Renal cortical epithelial cell (primary cell): ENCODE results near the gene AGAP2. TPM values are rescaled to one million over a fixed set of nuclear protein-coding genes. Genes with fewer than 3 reads are reported as not detected.
"Not testable (repeated sequence)": the region's sequence is repeated elsewhere in the genome, so short reads cannot be mapped to it uniquely, and the experiment has no call there.

Experiments used
- DNase-seq: peaks from one replicate; pipeline ENCODE4 v3.0.0-alpha.2; 2011; ENCODE audit warnings: low read depth
- total RNA-seq: library from RNA; depleted of rRNA; stranded (reverse); fragments of >200 nt; gene quantifications from 2 replicates; pipeline ENCODE4 v1.2.3, GENCODE V29; 2014

AGAP2 gene
- total RNA-seq, result under 0.01 and 0.17 TPM in 2 replicates

DNA sequence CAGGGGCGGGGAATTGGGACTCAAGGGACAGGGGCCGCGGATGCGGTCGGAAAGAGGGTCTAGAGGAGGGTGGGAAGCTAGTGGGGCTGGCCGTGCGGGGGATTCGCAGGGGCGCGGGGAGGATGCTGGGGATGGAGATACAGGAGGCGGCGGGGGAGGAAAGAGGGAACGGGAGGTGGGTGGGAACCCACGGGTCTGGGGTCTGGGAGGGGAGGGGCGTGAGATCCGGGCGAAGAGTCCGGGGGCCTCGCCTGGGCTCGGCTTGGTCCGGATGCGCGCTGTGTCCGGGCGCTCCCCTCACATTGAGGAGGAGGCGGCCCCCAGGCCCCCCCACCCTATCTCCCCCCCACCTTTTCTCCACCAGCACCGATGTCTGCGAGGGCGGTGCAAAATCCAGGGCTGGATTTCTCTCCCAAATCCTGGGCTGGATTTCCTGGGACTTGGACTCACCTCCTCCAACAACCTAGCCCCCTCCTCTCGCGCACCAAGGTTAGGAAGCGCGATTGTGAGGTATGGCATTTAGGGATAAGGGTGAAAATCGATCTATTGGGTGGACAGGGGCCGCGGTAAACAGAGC lies at the start of gene AGAP2:
Gene AGAP2 (minus strand): TSS at position 82 of the 577 bp plus-strand sequence. CDS start 496 bp downstream, outside the sequence.
- no peak for DNase-seq

DNA sequence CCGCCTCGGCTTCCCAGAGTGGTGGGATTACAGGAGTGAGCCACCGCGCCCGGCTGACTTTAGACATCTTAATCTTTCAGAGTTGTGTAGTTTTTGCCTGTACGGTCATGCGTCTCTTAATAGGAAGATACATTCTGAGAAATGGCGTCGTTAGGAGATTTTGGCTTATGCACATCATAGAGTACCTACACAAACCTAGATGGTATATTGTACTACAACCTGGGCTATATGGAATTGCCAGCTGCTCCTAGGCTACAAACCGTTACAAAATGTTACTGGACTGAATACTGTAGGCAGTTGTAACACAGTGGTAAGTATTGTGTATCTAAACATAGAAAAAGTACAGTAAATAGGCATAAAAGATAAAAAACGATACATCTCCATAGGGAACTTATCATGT lies 45.3 kb upstream of the AGAP2 start:
- DNase-seq, result no peak

DNA sequence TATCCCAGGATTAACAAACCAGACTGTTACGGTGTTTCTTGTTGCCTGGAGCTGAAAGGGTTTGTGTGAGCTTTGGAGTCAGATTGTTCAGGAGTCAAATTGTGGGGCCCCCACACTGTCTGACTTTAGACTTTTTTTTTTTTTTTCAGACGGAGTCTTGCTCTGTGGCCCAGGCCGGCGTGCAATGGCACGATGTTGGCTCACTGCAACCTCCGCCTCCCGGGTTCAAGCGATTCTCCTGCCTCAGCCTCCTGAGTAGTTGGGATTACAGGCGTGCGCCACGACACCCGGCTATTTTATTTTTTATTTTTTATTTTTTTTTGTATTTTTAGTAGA lies 44.9 kb upstream of the AGAP2 start:
- DNase-seq, result no peak

DNA sequence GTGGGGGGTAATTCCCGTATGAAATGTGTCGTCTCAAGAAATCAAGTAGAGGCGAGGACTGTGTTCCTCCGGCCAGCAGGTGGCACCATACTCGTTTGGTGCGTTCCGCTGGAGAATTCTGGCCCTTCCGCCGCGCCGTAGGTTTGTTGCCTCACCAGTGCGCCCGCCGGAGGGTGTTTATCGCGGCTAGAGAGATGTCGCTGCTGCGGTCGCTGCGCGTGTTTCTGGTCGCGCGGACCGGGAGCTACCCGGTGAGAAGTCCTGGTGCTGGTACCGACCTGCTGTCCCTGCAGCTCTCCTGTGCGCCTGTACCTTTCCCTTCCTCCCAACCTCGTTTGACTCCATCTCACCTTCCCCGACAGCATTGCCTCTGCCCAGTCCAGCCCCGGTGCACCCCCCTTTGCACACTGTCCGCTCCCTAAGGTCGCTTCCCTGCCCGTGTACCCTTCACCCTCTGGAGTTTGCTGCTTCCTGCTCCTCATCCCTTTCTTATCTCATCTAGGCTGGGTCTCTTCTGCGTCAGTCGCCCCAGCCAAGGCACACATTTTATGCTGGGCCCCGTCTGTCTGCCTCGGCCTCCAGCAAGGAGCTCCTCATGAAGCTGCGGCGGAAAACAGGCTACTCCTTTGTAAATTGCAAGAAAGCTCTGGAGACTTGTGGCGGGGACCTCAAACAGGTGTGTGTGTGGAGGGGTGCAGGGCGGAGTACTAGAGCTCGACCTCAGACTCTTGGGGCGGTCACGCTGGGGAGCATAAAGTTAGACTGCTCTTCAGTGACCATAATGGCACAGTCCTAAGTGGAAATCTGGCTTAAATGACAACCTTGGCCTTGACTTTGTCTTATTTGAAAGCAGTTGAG lies 44.3 kb upstream of the AGAP2 start, which contains the start of gene TSFM:
Gene TSFM (plus strand): TSS at position 180 of the 858 bp plus-strand sequence. CDS start 15 bp downstream, at position 195.
- DNase-seq, result peak; percentile 81

DNA sequence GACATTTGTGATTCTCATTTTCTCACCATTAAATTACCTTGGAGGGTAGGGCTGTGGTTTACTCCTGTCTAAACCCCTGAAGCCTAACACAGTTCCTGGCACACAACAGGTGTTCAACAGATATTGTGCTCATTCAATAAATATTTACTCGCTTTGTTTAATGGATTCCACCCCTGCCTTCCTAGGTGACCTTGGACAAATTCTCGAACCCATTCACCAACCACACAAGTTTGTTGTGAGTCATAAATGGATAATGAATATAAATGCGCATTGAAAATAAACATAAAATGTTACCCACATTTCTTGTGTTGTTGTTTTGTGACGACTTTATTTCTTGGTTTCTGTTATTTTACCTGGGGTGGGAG lies 43.7 kb upstream of the AGAP2 start:
- no peak for DNase-seq

DNA sequence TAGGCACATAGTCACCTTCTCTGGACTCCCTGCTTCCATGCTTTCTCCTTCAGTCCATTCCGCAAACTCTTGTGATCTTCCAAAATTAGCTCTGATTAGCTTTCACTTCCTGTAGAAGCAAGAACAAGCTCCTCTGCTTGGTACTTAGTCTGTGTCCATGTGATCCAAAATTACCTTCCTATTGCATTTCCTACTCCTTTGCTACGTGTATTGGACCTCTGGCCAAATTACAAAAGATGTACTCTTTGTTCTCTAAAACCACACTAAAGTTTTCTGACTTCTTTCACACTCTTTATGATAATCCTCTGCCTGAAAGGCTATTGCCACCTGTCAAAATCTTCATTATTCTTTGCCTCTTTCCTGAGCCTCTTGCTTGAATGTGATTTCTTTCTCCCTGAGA lies 43.3 kb upstream of the AGAP2 start:
- no peak for DNase-seq

DNA sequence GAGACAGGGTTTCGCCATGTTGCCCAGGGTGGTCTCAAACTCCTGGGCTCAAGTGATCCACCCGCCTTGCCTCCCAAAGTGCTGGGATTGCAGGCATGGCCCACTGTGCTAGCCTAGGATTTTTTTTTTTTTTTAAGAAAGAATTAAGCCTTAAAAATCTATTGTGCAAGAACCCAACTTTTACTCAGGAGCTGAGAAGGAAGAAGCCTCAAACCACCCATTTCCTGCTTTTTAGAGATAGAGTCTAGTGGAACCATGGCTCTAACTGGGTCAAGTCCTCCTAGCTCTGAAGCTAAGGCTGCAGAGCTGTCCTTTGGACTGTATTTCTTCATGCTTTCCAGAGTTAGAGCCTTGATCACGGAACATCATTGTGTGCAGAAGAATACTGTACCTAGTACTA lies 42.7 kb upstream of the AGAP2 start:
- no peak for DNase-seq

DNA sequence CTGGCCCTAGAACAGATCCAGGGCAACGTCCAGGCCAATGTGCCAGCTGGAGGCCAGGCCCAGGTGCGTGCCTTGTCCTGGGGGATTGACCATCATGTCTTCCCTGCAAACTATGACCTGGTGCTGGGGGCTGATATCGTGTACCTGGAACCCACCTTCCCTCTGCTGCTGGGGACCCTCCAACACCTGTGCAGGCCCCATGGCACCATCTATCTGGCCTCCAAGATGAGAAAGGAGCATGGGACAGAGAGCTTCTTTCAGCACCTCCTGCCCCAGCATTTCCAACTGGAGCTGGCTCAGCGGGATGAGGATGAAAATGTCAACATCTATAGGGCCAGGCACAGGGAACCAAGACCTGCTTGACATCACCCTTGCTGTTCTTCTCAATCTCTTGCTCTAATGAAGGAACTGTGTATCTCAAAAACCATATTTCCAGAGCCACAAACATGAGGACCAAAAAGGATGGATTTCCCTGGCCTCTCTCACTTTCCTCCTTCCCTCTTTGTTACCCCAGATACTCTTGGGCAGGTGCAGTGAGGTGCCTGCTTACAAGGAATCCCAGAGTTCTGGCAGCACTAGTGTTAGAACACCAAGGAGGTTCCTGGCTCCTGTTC lies 41.8 kb upstream of the AGAP2 start:
- DNase-seq, result no peak

DNA sequence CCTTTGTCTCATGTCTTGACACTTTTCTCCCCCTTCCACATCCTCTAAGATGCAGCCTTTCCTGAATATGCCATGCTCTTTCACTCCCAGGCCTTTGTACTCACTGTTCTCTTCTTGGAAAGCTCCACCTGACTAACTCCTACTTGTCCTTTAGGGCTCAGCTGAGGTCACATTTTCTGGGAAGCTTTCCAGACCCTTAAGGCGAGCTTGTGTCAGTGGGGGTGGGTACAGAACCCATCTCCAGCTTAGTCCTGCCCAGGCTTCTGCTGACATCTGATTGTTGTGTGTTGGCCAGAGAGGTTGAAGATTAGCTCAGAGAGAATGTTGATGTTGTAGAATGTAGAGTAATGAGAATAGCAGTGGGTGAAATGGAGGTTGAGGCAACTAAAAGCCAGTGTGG lies 41.2 kb upstream of the AGAP2 start:
- peak; percentile 94 for DNase-seq

DNA sequence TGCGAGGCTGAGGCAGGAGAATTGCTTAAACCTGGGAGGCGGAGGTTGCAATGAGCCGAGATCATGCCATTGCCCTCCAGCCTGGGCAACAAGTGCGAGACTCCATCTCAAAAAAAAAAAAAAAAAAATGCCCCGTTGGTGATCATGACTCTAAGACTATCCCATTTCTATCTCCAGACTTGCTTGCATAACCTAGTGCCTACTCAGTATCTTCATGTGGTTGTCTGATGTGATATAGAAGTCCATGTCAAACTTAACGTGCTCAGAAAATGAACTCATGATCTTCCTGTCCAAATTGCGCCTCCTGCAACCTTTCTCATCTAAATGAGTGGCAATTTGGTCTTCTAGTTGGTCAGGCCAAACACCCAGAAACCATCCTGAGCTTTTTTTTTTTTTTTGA lies 39.4 kb upstream of the AGAP2 start:
- DNase-seq, result no peak

DNA sequence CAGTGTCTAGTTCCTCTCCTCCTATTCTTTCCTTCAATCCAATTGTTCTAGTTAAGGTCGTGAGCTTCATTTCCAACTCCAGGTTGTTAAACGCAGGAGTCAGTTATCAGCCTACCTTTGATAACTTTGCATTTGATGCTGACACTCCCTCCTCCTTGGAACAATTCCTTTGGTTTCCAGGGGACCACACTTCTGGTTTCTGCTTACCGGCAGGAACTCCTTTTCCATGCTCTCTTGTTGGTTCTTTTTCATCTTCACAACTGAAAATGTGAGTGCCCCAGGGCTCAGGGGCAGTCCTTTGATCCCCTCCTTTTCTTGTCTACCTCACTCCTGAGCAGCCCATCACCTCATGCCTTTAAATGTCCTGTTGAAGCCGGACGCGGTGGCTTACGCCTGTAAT lies 38.8 kb upstream of the AGAP2 start:
- no peak for DNase-seq

DNA sequence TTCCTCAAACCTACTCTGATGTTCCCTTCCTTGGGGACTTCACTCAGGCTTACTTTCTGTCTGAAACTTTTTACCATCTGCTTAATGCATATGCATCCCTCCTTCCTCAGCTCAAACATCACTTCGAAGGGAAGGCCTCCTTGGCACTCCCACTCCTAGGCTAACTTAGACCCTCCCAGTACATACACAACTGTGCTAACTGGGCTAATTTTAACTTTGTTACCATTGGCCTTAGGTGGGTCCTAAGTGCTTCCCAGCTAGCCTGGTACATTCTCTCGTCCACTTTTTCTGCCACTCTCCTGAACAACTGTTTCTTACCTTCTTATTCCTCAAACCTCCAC lies 37.7 kb upstream of the AGAP2 start:
- no peak for DNase-seq

DNA sequence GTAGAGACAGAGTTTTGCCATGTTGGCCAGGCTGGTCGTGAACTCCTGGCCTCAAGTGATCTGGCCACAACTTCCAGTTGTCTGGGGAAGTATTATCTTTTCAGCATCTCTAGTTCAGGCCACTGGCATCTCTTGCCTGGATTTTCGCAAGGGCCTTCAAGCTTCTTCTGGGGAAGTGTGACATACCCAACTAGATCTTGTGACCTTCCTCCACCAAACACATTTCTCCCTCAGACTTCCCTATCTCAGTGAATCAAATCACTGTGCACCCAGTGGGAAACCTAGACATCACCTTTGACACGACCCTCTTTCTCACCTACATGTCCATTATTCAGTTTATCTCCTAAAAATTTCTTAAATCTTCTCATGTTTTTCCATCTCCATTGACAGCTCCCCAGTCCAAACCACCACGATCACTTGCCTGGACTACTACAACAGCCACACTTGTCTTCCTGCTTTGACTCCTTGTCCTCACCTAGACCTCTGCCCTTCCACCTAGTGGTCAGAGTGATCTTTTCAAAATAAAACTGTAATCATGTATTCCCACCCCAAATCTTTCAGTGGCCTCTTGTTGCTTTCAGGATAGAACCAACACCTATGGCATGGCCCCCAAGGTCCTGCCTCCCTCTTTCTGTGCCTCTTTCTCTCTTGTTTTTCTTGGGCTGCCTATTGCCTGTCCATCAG lies 37.2 kb upstream of the AGAP2 start:
- DNase-seq, result no peak

DNA sequence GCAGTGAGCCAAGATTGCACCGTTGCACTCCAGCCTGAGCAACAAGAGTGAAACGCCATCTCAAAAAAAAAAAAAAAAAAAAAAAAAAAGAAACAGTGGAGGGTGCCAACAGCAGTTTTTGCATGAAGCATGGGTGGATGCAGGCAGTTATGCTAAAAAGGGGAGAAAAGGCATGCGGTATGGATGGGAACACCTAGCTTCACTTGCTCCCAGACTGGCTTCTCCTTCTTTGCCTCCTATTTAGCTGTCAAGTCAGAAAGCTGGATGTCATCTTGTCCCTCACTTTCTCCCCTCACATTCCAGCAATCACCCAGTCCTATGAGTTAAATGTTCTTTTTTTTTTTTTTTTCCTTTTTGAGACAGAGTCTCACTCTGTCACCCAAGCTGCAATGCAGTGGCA lies 36.5 kb upstream of the AGAP2 start:
- DNase-seq, result no peak

DNA sequence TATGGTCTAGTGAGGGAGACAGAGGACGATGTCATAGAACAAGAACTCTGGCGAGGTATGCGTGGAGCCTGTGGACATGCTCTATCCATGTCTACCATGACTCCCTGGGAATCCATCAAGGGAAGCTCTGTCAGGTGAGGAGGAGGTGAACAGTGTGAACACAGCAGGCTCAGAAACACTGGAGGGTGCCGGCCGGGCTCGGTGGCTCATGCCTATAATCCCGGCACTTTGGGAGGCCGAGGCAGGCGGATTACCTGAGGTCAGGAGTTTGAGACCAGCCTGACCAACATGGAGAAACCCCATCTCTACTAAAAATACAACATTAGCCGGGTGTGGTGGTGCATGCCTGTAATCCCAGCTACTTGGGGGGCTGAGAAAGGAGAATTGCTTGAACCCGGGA lies 36.1 kb upstream of the AGAP2 start:
- not testable (repeated sequence) for DNase-seq

DNA sequence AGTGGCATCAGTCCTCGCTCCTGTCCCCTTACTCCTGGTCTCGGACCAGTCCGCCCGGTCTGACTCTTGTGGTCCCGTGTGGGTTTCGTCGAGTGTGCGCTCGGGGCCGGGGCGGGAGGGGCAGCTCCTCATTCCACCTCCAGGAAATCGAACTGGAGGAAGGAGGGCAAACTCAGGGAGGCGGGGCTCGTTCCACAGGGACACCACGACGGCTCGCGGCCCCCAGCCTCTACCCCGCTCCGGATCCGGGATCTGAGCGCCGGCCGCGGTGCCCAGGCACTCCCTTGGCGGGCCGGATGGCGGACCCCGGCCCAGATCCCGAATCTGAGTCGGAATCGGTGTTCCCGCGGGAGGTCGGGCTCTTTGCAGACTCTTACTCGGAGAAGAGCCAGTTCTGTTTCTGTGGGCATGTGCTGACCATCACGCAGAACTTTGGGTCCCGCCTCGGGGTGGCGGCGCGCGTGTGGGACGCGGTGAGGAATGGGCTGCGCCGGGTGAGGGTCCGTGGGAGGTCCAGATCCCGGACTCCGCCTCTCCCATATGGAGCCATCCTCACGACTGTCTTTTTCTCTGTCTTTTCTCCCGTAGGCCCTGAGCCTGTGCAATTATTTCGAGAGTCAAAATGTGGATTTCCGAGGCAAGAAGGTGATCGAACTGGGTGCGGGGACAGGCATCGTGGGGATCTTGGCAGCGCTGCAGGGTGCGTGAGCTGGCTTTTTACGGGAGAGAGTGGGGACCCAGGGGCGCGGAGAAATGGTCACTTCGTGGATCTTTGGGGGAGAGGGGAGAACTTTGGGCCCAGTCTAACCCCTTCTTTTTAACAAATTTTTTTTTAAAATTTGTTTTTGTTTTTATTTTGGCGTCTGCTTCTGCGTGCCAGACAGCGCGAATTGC lies 34.1 kb upstream of the AGAP2 start, which contains the start of gene EEF1AKMT3:
Gene EEF1AKMT3 (plus strand): TSS at position 186 of the 894 bp plus-strand sequence. CDS start 111 bp downstream, at position 297.
- no peak for DNase-seq

DNA sequence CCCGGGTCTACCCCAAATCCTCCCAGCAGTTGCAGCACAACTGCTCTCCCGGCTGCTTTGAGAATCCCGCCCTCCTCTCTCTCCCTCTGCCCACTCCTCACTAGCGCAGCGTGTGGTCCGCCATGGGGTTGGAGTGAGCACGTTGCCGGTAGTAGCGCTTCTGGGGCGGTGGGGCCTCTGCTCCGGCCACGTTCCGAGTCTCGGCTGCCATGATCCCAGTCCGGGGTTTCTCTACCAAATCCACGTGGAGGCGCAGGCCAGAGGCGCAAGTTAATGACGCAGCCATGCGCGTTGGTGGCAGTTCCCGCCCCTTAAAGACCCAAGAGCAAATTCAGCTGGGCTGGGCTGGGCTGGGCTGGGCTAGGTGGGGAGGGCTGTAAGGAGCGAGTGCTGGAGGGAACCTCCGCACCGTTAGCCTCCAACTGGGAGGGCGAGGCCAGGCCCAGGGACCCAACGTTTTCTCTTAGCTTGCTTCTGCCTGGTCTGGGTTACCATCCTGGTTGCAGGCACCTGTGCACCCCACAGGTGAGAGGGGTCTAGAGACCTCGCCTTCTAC lies 33.4 kb upstream of the AGAP2 start, which contains the start of gene METTL1:
Gene METTL1 (minus strand): TSS at position 233 of the 556 bp plus-strand sequence. CDS start 22 bp downstream, at position 211.
- DNase-seq, result peak; percentile 90

DNA sequence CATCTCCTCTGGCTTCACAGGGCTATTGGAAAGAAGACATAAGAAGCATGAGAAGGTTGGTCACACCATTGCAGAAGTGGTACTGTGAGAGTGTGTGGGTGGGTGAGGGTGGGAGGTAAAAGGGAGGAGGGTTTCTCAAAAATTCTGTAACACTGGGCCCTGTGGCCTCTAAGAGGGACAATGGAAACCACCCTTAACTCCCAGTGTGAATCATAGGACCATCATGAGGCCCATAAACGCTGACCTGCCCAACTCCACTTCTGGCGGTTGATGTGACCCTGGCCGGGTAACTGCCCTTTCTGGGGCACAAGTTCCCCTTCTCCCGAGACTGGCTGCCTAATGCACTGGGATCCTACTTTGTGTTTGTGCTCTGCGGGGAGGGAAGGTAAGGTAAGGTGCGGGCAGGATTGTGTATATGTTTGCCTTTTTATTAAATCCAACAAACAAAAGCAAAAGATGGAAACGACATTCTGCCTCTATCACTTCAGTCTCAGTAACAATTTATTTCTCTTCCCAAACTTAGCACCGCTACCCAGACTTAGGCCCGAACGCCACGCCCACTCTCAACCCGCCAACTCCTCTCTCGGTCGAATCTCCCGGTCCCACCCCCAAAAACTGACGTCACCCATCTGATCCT lies 32.8 kb upstream of the AGAP2 start:
- peak; percentile 78 for DNase-seq

DNA sequence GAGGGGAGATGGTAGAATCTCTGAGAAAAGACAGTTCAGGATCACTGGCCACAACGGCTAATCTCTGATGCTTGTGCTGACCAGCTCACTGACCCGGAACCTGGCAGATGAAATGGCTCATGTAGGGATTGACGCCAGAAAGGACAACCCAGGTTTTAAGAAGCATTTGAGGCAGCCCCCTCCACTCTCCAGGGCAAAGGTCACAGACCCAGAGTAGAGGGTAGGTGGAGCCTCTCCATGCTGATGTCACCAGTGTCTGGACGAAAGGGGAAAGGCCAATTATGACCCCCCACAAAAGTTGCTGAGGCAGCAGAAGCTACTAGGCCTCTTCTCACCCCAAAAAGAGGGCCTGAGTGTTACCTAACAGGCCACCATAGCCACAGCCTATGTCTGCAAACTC lies 32.2 kb upstream of the AGAP2 start:
- no peak for DNase-seq

DNA sequence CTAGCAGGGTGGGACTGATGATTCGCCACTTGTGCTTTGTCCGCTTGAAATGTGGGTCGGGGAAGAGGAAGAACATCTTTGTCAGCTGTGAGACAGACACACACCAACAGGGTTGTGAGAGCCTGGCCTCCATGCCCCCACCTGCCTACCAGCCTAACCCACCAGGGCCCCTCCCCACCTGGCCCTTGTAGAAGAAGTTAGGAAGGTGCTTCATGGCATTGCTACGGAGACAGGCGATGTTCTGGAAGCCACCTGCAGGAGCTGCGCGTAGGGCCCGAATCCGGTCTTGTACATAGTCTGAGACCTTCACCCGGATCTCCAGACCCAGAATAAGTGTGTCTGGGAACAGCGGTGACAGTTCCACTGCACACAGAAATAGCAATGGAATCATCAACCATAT lies 31.1 kb upstream of the AGAP2 start:
- no peak for DNase-seq
